Right lobe of liver (tissue), 6 donors: ENCODE data around the gene SIL1. TPM values are rescaled to one million over a fixed set of nuclear protein-coding genes. Genes with fewer than 3 reads are reported as not detected.

Source experiments
- ATAC-seq, 4 donors: fragments of 200-7000 bp; cut with Tn5 transposase; one replicate each; pipeline ENCODE4 v1.9.1; 2020; ENCODE audit warnings: mild to moderate bottlenecking in 4 of 4, moderate library complexity in 4 of 4
- DNase-seq, 3 donors: peaks; one replicate each; pipeline ENCODE4 v3.0.0-alpha.2; 2020
- H3K27ac ChIP-seq, 3 donors: fragments of 200-600 bp; one replicate each; pipeline ENCODE4 v1.8.0; 2022
- H3K27me3 ChIP-seq, 2 donors: fragments of 200-600 bp; one replicate each; pipeline ENCODE4 v1.8.0; 2022
- H3K36me3 ChIP-seq, 4 donors: fragments of 200-600 bp; sonication (generic) in 1 of 4; one replicate each; pipeline versions ENCODE4 v1.5.1 to v1.8.0; 2017 to 2022; ENCODE audit warnings: control low read depth in 1 of 4
- H3K4me1 ChIP-seq, 4 donors: fragments of 200-600 bp; sonication (generic) in 1 of 4; one replicate each; pipeline versions ENCODE4 v1.5.1 to v1.8.0; 2017 to 2022; ENCODE audit warnings: control low read depth in 1 of 4
- H3K4me3 ChIP-seq, 3 donors: fragments of 200-600 bp; one replicate each; pipeline ENCODE4 v1.8.0; 2022
- H3K9me3 ChIP-seq, 4 donors: fragments of 200-600 bp; sonication (generic) in 1 of 4; one replicate each; pipeline versions ENCODE4 v1.5.1 to v1.8.0; 2017 to 2022; ENCODE audit warnings: control low read depth in 1 of 4
- CTCF ChIP-seq, 4 donors: fragments of 200-600 bp in 3 of 4; fragments of 450-650 bp in 1 of 4; IDR thresholded peaks; one replicate each; pipeline versions ENCODE4 v1.5.1 to v1.8.0; 2016 to 2022; ENCODE audit warnings: antibody characterized with exemption in 4 of 4, mild to moderate bottlenecking in 2 of 4
- POLR2A ChIP-seq: fragments of 450-650 bp; IDR thresholded peaks from one replicate; pipeline ENCODE4 v1.6.1; 2017; ENCODE audit warnings: antibody characterized with exemption, mild to moderate bottlenecking
- WGBS: methylation state at CpG from one replicate; pipeline ENCODE4 v1.1.6; 2018; ENCODE audit warnings: low coverage, low lambda C conversion rate; ENCODE audit not compliant: insufficient coverage; ENCODE audit errors: missing lambda C conversion rate; 5-methylcytosine and 5-hydroxymethylcytosine counted together
- intact Hi-C, 2 donors: fragments of 100-400 bp; cut with DNase I; formaldehyde crosslinking; loops; one replicate each; pipeline versions ENCODE4 v1.11.2 to v1.14.1; 2022
- total RNA-seq, 6 experiments: library from RNA; depleted of rRNA in 2 of 6; stranded (reverse); fragments of >200 nt in 2 of 6; fragmentation: NEBNext Ultra II Directional in 3 of 6; extraction: Animal tissue kit (Norgen Biotek cat#: 25700) in 3 of 6; gene quantifications; one replicate each; pipeline versions ENCODE4 v1.1.0 to v1.2.4, GENCODE V29; 2016 to 2023
- donor health status: DM: no; HTN: yes; CAD: no.
- donor health status: DM: no; HTN: no; CAD: no.
- donor health status: DM: no; HTN: no; CAD: no.
- donor health status: DM: no; HTN: yes; CAD: no.
- donor health status: DM: no; HTN: yes; CAD: no.

The SIL1 gene
- total RNA-seq, 6 experiments from 2014 or later = 57.6 to 94.9 (median 67.0) TPM

- TF ChIP-seq POLR2A (no peak), CTCF (IDR thresholded peaks at IDR 0.05) (no peak)
- DNase-seq (no peak), ATAC-seq (no peak)
- no peaks in the 10 kb centered on the region for H3K36me3 ChIP-seq
- H3K9me3 ChIP-seq = no peaks in the 10 kb centered on the region
- H3K4me1 ChIP-seq = peaks cover 0 to 20% (median 9%) of the 10 kb centered on the region in 4 donors
- no peak overlapping the region for H3K27ac ChIP-seq
- 71% methylated on average over 1 of the region's 1 CpG for WGBS
- intact Hi-C loops = no loop called here
- no peak overlapping the region for H3K4me3 ChIP-seq
- no peaks in the 10 kb centered on the region for H3K27me3 ChIP-seq
Measured at GRCh38 chr5:139088024-139088423, 110.1 kb downstream of the SIL1 start.

GRCh38 chr5:139082813-139083498 is 115.2 kb downstream of the SIL1 start:
- Histone ChIP-seq H3K4me3 (no peak overlapping the region), H3K4me1 (peaks cover 0 to 13% (median 0%) of the 10 kb centered on the region in 4 donors), H3K9me3 (no peaks in the 10 kb centered on the region), H3K27me3 (no peaks in the 10 kb centered on the region), H3K36me3 (no peaks in the 10 kb centered on the region), H3K27ac (no peak overlapping the region)
- TF ChIP-seq POLR2A (no peak), CTCF (IDR thresholded peaks at IDR 0.05) (no peak)
- 92% methylated on average over 2 of the region's 2 CpGs for WGBS
- ATAC-seq (no peak), DNase-seq (no peak)
- intact Hi-C loops = no loop called here

GRCh38 chr5:139079991-139080610 is 118.1 kb downstream of the SIL1 start:
- TF ChIP-seq POLR2A (no peak), CTCF (IDR thresholded peaks at IDR 0.05) (no peak)
- no peaks in the 10 kb centered on the region for H3K36me3 ChIP-seq
- no peak for DNase-seq
- no peak overlapping the region for H3K4me3 ChIP-seq
- H3K9me3 ChIP-seq = no peaks in the 10 kb centered on the region
- H3K27me3 ChIP-seq = no peaks in the 10 kb centered on the region
- intact Hi-C loops = no loop called here
- peaks cover 0 to 24% (median 5%) of the 10 kb centered on the region in 4 donors for H3K4me1 ChIP-seq
- no peak overlapping the region for H3K27ac ChIP-seq
- WGBS = 80% methylated on average over 2 of the region's 2 CpGs
- peak in 1 of 4 donors; percentile 20 for ATAC-seq

- no peaks in the 10 kb centered on the region for H3K9me3 ChIP-seq
- no peak overlapping the region for H3K4me3 ChIP-seq
- ATAC-seq (no peak), DNase-seq (no peak)
- WGBS = 100% methylated on average over 1 of the region's 1 CpG
- H3K27ac ChIP-seq = no peak overlapping the region
- peaks cover 0 to 31% (median 5%) of the 10 kb centered on the region in 4 donors for H3K4me1 ChIP-seq
- TF ChIP-seq CTCF (IDR thresholded peaks at IDR 0.05) (no peak), POLR2A (no peak)
- intact Hi-C loops = no loop called here
- no peaks in the 10 kb centered on the region for H3K36me3 ChIP-seq
- no peaks in the 10 kb centered on the region for H3K27me3 ChIP-seq
Measured at GRCh38 chr5:139079225-139079990, 118.8 kb downstream of the SIL1 start.
